Nephron progenitor cell (in vitro differentiated cells): ENCODE data around the gene ZNF672.

Experiments
- DNase-seq: peaks from one replicate; pipeline ENCODE4 v3.0.0; 2021
- H3K27ac Mint-ChIP-seq: 2 replicates; pipeline ENCODE4 v1.8.0; 2021; ENCODE audit warnings: mild to moderate bottlenecking, moderate library complexity, mixed read lengths
- H3K27me3 Mint-ChIP-seq: 2 replicates; pipeline ENCODE4 v1.8.0; 2021; ENCODE audit warnings: mild to moderate bottlenecking, low read depth, mixed read lengths; ENCODE audit not compliant: poor library complexity
- H3K36me3 Mint-ChIP-seq: 2 replicates; pipeline ENCODE4 v1.8.0; 2021; ENCODE audit warnings: low read depth, mixed read lengths
- H3K4me1 Mint-ChIP-seq: 2 replicates; pipeline ENCODE4 v1.8.0; 2021; ENCODE audit warnings: mixed read lengths
- H3K4me3 Mint-ChIP-seq: 2 replicates; pipeline ENCODE4 v1.8.0; 2021; ENCODE audit warnings: mild to moderate bottlenecking, moderate library complexity, mixed read lengths
- H3K9me3 Mint-ChIP-seq: 2 replicates; pipeline ENCODE4 v1.8.0; 2021; ENCODE audit warnings: mild to moderate bottlenecking, moderate library complexity, mixed read lengths
- TF ChIP-seq, protein P1 (sequence below): fragments of 200-600 bp; sonication (generic); IDR thresholded peaks from 2 replicates; pipeline ENCODE4 v1.5.0; 2021; ENCODE audit warnings: antibody characterized with exemption

Gene ZNF672

DNA sequence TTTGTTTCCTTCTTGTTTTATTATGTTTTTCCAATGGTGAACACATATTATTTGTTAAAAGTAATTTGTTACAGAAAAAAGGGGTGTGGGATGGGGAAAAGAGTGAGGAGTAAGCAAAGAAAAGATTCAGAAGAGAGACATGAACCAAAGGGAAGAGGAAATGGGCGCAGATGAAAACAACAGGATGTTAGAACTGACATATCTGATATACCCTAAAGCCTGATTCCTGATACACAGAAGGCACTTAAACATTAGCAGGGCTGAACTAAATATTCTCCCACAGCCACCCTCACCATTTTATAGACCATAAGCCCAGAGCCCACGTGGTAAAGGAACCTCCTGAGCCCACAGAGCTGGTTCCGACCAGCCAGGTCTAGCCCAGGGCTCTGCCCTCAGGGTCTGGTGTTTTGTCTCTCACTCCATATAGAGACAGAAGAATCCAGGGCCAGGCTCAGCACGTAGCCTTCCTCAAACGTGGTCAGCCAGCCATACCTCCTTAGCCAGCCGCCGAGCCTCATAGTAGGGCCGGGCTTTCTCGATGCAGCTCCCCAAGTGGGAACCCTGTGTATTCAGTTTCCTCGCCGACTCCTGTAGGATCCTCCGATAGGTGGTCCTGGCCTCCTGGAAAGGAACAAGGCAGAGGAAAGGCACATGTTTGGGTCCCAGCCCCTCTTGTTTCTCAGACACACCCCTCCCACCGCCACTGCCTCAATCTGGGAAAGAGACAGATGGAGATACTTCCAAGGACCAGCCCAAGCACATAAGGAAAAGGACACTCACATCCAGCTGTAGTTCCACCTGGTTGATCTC, 21.8 kb upstream of the ZNF672 start:
- H3K27ac Mint-ChIP-seq = peak overlapping the region; percentile 70
- no peak overlapping the region for H3K4me3 Mint-ChIP-seq
- no peaks in the 10 kb centered on the region for H3K9me3 Mint-ChIP-seq
- no peaks in the 10 kb centered on the region for H3K27me3 Mint-ChIP-seq
- no peaks in the 10 kb centered on the region for H3K4me1 Mint-ChIP-seq
- H3K36me3 Mint-ChIP-seq = peaks cover 40% of the 10 kb centered on the region
- TF ChIP-seq, protein P1, sequence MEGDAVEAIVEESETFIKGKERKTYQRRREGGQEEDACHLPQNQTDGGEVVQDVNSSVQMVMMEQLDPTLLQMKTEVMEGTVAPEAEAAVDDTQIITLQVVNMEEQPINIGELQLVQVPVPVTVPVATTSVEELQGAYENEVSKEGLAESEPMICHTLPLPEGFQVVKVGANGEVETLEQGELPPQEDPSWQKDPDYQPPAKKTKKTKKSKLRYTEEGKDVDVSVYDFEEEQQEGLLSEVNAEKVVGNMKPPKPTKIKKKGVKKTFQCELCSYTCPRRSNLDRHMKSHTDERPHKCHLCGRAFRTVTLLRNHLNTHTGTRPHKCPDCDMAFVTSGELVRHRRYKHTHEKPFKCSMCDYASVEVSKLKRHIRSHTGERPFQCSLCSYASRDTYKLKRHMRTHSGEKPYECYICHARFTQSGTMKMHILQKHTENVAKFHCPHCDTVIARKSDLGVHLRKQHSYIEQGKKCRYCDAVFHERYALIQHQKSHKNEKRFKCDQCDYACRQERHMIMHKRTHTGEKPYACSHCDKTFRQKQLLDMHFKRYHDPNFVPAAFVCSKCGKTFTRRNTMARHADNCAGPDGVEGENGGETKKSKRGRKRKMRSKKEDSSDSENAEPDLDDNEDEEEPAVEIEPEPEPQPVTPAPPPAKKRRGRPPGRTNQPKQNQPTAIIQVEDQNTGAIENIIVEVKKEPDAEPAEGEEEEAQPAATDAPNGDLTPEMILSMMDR = no peak
- DNase-seq = no peak

DNA sequence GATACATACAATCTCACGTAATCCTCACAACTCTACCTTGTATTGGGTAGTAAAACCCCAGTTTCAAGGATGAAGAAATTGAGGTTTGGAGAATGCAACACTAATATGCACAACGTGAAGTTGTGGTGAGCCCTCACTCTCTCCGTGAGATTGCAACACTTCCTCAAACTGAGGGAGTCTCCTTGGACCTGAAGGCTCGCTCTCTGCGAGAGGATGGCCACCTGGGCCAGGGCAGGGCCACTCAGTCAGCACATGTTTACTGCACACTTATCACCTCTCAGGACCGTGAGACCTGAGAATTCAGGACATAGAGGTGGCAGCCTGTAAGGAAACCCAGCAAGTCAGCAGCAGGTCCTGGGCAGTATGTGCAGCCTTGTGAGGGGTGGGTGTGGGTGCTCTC, 21.0 kb upstream of the ZNF672 start:
- Mint-ChIP-seq H3K9me3 (no peaks in the 10 kb centered on the region), H3K4me1 (peaks cover 6% of the 10 kb centered on the region), H3K27me3 (no peaks in the 10 kb centered on the region), H3K36me3 (peaks cover 36% of the 10 kb centered on the region), H3K27ac (no peak overlapping the region), H3K4me3 (no peak overlapping the region)
- TF ChIP-seq, protein P1 = no peak
- no peak for DNase-seq

- H3K4me3 Mint-ChIP-seq = no peak overlapping the region
- DNase-seq = no peak
- TF ChIP-seq, protein P1 = no peak
- H3K4me1 Mint-ChIP-seq = peaks cover 19% of the 10 kb centered on the region
- no peaks in the 10 kb centered on the region for H3K9me3 Mint-ChIP-seq
- no peaks in the 10 kb centered on the region for H3K27me3 Mint-ChIP-seq
- H3K36me3 Mint-ChIP-seq = peaks cover 31% of the 10 kb centered on the region
- peak overlapping the region; percentile 69 for H3K27ac Mint-ChIP-seq
These were observed 19.3 kb upstream of the ZNF672 start for GRCh38 chr1:248818505-248819374.

GRCh38 chr1:248820041-248820585, 17.9 kb upstream of the ZNF672 start:
- Mint-ChIP-seq H3K4me3 (no peak overlapping the region), H3K27me3 (peaks cover 3% of the 10 kb centered on the region), H3K27ac (peak overlapping the region; percentile 59), H3K9me3 (no peaks in the 10 kb centered on the region), H3K36me3 (peaks cover 30% of the 10 kb centered on the region), H3K4me1 (peaks cover 32% of the 10 kb centered on the region)
- DNase-seq = no peak
- TF ChIP-seq, protein P1 = no peak

GRCh38 chr1:248821101-248821500, 16.9 kb upstream of the ZNF672 start:
- H3K9me3 Mint-ChIP-seq = no peaks in the 10 kb centered on the region
- peaks cover 38% of the 10 kb centered on the region for H3K4me1 Mint-ChIP-seq
- TF ChIP-seq, protein P1 = no peak
- no peak overlapping the region for H3K27ac Mint-ChIP-seq
- DNase-seq = no peak
- H3K36me3 Mint-ChIP-seq = peaks cover 22% of the 10 kb centered on the region
- H3K4me3 Mint-ChIP-seq = no peak overlapping the region
- H3K27me3 Mint-ChIP-seq = peaks cover 6% of the 10 kb centered on the region
